ENCODE measurements around the gene ZNF320. TPM values are rescaled to one million over a fixed set of nuclear protein-coding genes. Genes with fewer than 3 reads are reported as not detected.

The ZNF320 gene
- total RNA-seq, 1 experiment from 2014 or later: 26.1 TPM

GRCh38 chr19:52923778-52924593, 26.6 kb upstream of the ZNF320 start:
- no peaks in the 10 kb centered on the region for H3K23me2 ChIP-seq (ENCODE audit: insufficient read length, low read depth, low read length, poor library complexity, severe bottlenecking)
- no peak overlapping the region for H3K9ac ChIP-seq (ENCODE audit: extremely low read depth, insufficient read length, low read length)
- no peak overlapping the region for H2BK20ac ChIP-seq (ENCODE audit: low read depth, low read length, poor library complexity, severe bottlenecking)
- Mint-ChIP-seq H3K4me3 (peak overlapping the region; percentile 90 to 97), H3K36me3 (ENCODE audit: insufficient read depth in 1 of 3, low read depth in 3 of 3) (peaks cover 22 to 42% (median 33%) of the 10 kb centered on the region in 3 experiments; a peak in 6 of 7 replicates), H3K27me3 (ENCODE audit: low read depth) (no peaks in the 10 kb centered on the region; the same call in 1 of the 2 replicates), H3K4me1 (peaks cover 25% of the 10 kb centered on the region in 2 experiments), H3K9me3 (no peaks in the 10 kb centered on the region; a peak in 1 of 5 replicates), H3K27ac (peak overlapping the region in 2 of 3 experiments; percentile 3 to 82; a peak in 1 of 7 replicates)
- DNase-seq: peak; percentile 79
- H3T11ph ChIP-seq (ENCODE audit: low read length): no peak overlapping the region
- H3K4me1 ChIP-seq (ENCODE audit: insufficient read depth, low read length): no peaks in the 10 kb centered on the region
- H4K91ac ChIP-seq (ENCODE audit: insufficient read length, low read depth, low read length): no peak overlapping the region
- H3K23ac ChIP-seq (ENCODE audit: insufficient read length, low read depth, low read length): no peak overlapping the region
- no peak overlapping the region for H4K5ac ChIP-seq (ENCODE audit: insufficient read length, low read depth, low read length)
- H2BK5ac ChIP-seq (ENCODE audit: insufficient read length, low read length): no peak overlapping the region
- H2AK5ac ChIP-seq (ENCODE audit: insufficient read length, low read length): no peak overlapping the region
- no peaks in the 10 kb centered on the region for H4K20me1 ChIP-seq (ENCODE audit: control insufficient read depth, insufficient read depth, insufficient read length)
- H3K4ac ChIP-seq (ENCODE audit: low read depth, low read length): no peak overlapping the region
- H3K14ac ChIP-seq (ENCODE audit: insufficient read depth, low read length): no peak overlapping the region
- H3K9me3 ChIP-seq (ENCODE audit: control insufficient read depth, low read depth, low read length): no peaks in the 10 kb centered on the region
- TF ChIP-seq, protein P1, sequence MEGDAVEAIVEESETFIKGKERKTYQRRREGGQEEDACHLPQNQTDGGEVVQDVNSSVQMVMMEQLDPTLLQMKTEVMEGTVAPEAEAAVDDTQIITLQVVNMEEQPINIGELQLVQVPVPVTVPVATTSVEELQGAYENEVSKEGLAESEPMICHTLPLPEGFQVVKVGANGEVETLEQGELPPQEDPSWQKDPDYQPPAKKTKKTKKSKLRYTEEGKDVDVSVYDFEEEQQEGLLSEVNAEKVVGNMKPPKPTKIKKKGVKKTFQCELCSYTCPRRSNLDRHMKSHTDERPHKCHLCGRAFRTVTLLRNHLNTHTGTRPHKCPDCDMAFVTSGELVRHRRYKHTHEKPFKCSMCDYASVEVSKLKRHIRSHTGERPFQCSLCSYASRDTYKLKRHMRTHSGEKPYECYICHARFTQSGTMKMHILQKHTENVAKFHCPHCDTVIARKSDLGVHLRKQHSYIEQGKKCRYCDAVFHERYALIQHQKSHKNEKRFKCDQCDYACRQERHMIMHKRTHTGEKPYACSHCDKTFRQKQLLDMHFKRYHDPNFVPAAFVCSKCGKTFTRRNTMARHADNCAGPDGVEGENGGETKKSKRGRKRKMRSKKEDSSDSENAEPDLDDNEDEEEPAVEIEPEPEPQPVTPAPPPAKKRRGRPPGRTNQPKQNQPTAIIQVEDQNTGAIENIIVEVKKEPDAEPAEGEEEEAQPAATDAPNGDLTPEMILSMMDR (conservative IDR thresholded peaks at IDR 0.05): no peak
- H4K8ac ChIP-seq (replicated peaks; ENCODE audit: insufficient read length, low read depth, low read length): no peak overlapping the region
- no peak overlapping the region for H2BK120ac ChIP-seq (ENCODE audit: low read depth, low read length, poor library complexity, severe bottlenecking)
- H2AFZ ChIP-seq (ENCODE audit: low read length): no peak overlapping the region
- no peak overlapping the region for H2BK15ac ChIP-seq (ENCODE audit: low read depth, low read length)
- no peak overlapping the region for H3K18ac ChIP-seq (ENCODE audit: insufficient read length, low read depth, low read length)
- no peaks in the 10 kb centered on the region for H3K79me2 ChIP-seq (ENCODE audit: insufficient read depth, low read length)
- no CpG with 5 or more reads among the region's 18 CpGs for WGBS (ENCODE audit: extremely low coverage, insufficient read length, low lambda C conversion rate)
- H3K27me3 ChIP-seq (ENCODE audit: insufficient read depth, low read length): no peaks in the 10 kb centered on the region
- no peaks in the 10 kb centered on the region for H3K79me1 ChIP-seq (ENCODE audit: insufficient read depth, low read depth, low read length, poor library complexity, severe bottlenecking)
- peak overlapping the region; percentile 66 for H3K4me2 ChIP-seq (ENCODE audit: insufficient read depth, insufficient read length, low read length)
- H3K56ac ChIP-seq (ENCODE audit: insufficient read length, low read depth, low read length): no peak overlapping the region
- H2BK12ac ChIP-seq (ENCODE audit: insufficient read length, low read depth, low read length): no peak overlapping the region
- H3K27ac ChIP-seq (ENCODE audit: insufficient read length, low read depth, low read length): no peak overlapping the region
